Testis (tissue), 3 donors: ENCODE data around the gene ZNF503. TPM values are rescaled to one million over a fixed set of nuclear protein-coding genes. Genes with fewer than 3 reads are reported as not detected.

ENCODE experiments used
- DNase-seq: peaks from one replicate; pipeline ENCODE4 v3.0.0-alpha.2; 2019
- H3K27ac ChIP-seq, 2 donors: fragments of 200-600 bp; sonication (generic); one replicate each; pipeline ENCODE4 v1.5.1; 2019
- H3K27me3 ChIP-seq: fragments of 200-600 bp; sonication (generic); one replicate; pipeline ENCODE4 v1.5.1; 2019
- H3K36me3 ChIP-seq: fragments of 200-600 bp; sonication (generic); one replicate; pipeline ENCODE4 v1.5.1; 2017; ENCODE audit warnings: low read depth; ENCODE audit errors: missing control alignments
- H3K4me1 ChIP-seq: fragments of 200-600 bp; sonication (generic); one replicate; pipeline ENCODE4 v1.5.1; 2019
- H3K4me3 ChIP-seq, 2 donors: fragments of 200-600 bp; sonication (generic); one replicate each; pipeline ENCODE4 v1.5.1; 2017 to 2019
- H3K9me3 ChIP-seq: fragments of 200-600 bp; sonication (generic); one replicate; pipeline ENCODE4 v1.5.1; 2017
- CTCF ChIP-seq, 3 experiments: fragments of 450-650 bp in 2 of 3; fragments of 200-600 bp in 1 of 3; sonication (generic) in 1 of 3; IDR thresholded peaks; one replicate each; pipeline ENCODE4 v1.5.1; 2016 to 2019; ENCODE audit warnings: antibody characterized with exemption in 3 of 3, mild to moderate bottlenecking in 2 of 3, moderate library complexity in 1 of 3
- POLR2A ChIP-seq: fragments of 450-650 bp; IDR thresholded peaks from one replicate; pipeline ENCODE4 v1.6.1; 2017; ENCODE audit warnings: antibody characterized with exemption, mild to moderate bottlenecking, moderate library complexity
- WGBS, 2 donors: methylation state at CpG; one replicate each; pipeline ENCODE4 v1.1.5; 2018; 5-methylcytosine and 5-hydroxymethylcytosine counted together
- intact Hi-C: fragments of 100-400 bp; cut with DNase I; formaldehyde crosslinking; loops from one replicate; pipeline ENCODE4 v1.15.1; 2023; ENCODE audit warnings: low total_unique reads
- polyA plus RNA-seq: library from polyadenylated mRNA; stranded (reverse); fragments of 350-450 nt; fragmentation: Illumina TruSeq; extraction: RNeasy Lipid Tissue Mini Kit (QIAGEN cat#74804); gene quantifications from one replicate; pipeline ENCODE4 v1.2.3, GENCODE V29; 2014; ENCODE audit warnings: low read depth, low replicate concordance; ENCODE audit not compliant: insufficient read depth
- total RNA-seq, 2 donors: library from RNA; depleted of rRNA; stranded (reverse); fragments of >200 nt; gene quantifications; one replicate each; pipeline ENCODE4 v1.2.3, GENCODE V29; 2016

The ZNF503 gene
- total and polyA plus RNA-seq, 3 donors from 2014 or later: 7.0 to 9.8 (median 8.0) TPM

GRCh38 chr10:75398200-75398691 is 3.3 kb downstream of the ZNF503 start:
- DNase-seq: peak; percentile 32
- WGBS, 2 donors: 25% methylated on average over 17 of the region's 17 CpGs
- Histone ChIP-seq H3K9me3 (no peaks in the 10 kb centered on the region), H3K36me3 (no peaks in the 10 kb centered on the region), H3K27ac (peak overlapping the region; percentile 85 to 96), H3K4me3 (peak overlapping the region; percentile 78 to 83), H3K4me1 (no peaks in the 10 kb centered on the region), H3K27me3 (no peaks in the 10 kb centered on the region)
- intact Hi-C loops: no loop called here
- TF ChIP-seq CTCF (IDR thresholded peaks at IDR 0.05) (peak in 2 of 3 experiments; percentile 6 to 20), POLR2A (no peak)

GRCh38 chr10:75397496-75398199 is 3.9 kb downstream of the ZNF503 start:
- DNase-seq: no peak
- Histone ChIP-seq H3K9me3 (no peaks in the 10 kb centered on the region), H3K4me3 (peak overlapping the region; percentile 35 to 78), H3K27ac (peak overlapping the region; percentile 85 to 96), H3K36me3 (no peaks in the 10 kb centered on the region), H3K27me3 (no peaks in the 10 kb centered on the region), H3K4me1 (no peaks in the 10 kb centered on the region)
- 41% methylated on average over 19 of the region's 19 CpGs for WGBS, 2 donors
- TF ChIP-seq CTCF (IDR thresholded peaks at IDR 0.05) (no peak), POLR2A (no peak)
- intact Hi-C loops: no loop called here

- 23 to 30% methylated on average over 18 to 69 of the region's 71 CpGs for WGBS, 2 donors
- no peaks in the 10 kb centered on the region for H3K4me1 ChIP-seq
- no peaks in the 10 kb centered on the region for H3K36me3 ChIP-seq
- no peaks in the 10 kb centered on the region for H3K9me3 ChIP-seq
- H3K27me3 ChIP-seq: no peaks in the 10 kb centered on the region
- peak overlapping the region; percentile 35 to 78 for H3K4me3 ChIP-seq
- H3K27ac ChIP-seq: peak overlapping the region; percentile 85
- no peak for TF ChIP-seq CTCF (IDR thresholded peaks at IDR 0.05)
- TF ChIP-seq POLR2A: no peak
- peak; percentile 25 for DNase-seq
- intact Hi-C loops: no loop called here
Observed at GRCh38 chr10:75396631-75397495, 4.7 kb downstream of the ZNF503 start.

GRCh38 chr10:75395932-75396630 is 5.5 kb downstream of the ZNF503 start:
- Histone ChIP-seq H3K27ac (peak overlapping the region; percentile 85), H3K27me3 (no peaks in the 10 kb centered on the region), H3K4me1 (no peaks in the 10 kb centered on the region), H3K36me3 (no peaks in the 10 kb centered on the region), H3K9me3 (no peaks in the 10 kb centered on the region), H3K4me3 (peak overlapping the region; percentile 35 to 78)
- no peak for DNase-seq
- no peak for TF ChIP-seq CTCF (IDR thresholded peaks at IDR 0.05)
- no peak for TF ChIP-seq POLR2A
- WGBS, 2 donors: 38 to 44% methylated on average over 16 to 65 of the region's 65 CpGs
- intact Hi-C loops: no loop called here
